Activated CD8-positive, alpha-beta T cell treated with anti-CD3 and anti-CD28 coated beads, Interleukin-2, amount 10 ng/mL, durations not matched to agents 7 days and 5 days (primary cell): ENCODE data around the gene FAM72C. TPM values are rescaled to one million over a fixed set of nuclear protein-coding genes. Genes with fewer than 3 reads are reported as not detected.
"Not testable (repeated sequence)": the region's sequence is repeated elsewhere in the genome, so short reads cannot be mapped to it uniquely, and the experiment has no call there.

Experiments used
- ATAC-seq: fragments of 150-1000 bp; cut with Tn5 transposase; one replicate; pipeline ENCODE4 v1.10.0; 2021; ENCODE audit warnings: moderate library complexity
- CTCF ChIA-PET: fragments of 350-600 bp; sonication (Branson Sonifier 250); formaldehyde crosslinking; loops from one replicate; lab custom pipeline; 2021; ENCODE audit warnings: antibody characterized with exemption; lab: Charles Lee
- POLR2A ChIA-PET: fragments of 350-600 bp; sonication (Branson Sonifier 250); formaldehyde crosslinking; loops from one replicate; lab custom pipeline; 2021; ENCODE audit warnings: antibody characterized with exemption; lab: Charles Lee
- DNase-seq: peaks from one replicate; pipeline ENCODE4 v3.0.0-alpha.2; 2020
- H3K27ac Mint-ChIP-seq: one replicate; pipeline ENCODE4 v1.8.0; 2021; ENCODE audit warnings: mild to moderate bottlenecking, mixed read lengths
- H3K27me3 Mint-ChIP-seq: one replicate; pipeline ENCODE4 v1.8.0; 2021; ENCODE audit warnings: low read depth, mixed read lengths
- H3K36me3 Mint-ChIP-seq: one replicate; pipeline ENCODE4 v1.8.0; 2021; ENCODE audit warnings: low read depth, mixed read lengths
- H3K4me1 Mint-ChIP-seq: one replicate; pipeline ENCODE4 v1.8.0; 2021; ENCODE audit warnings: low read depth, mixed read lengths
- H3K4me3 Mint-ChIP-seq: one replicate; pipeline ENCODE4 v1.8.0; 2021; ENCODE audit warnings: mild to moderate bottlenecking, mixed read lengths
- H3K9me3 Mint-ChIP-seq: one replicate; pipeline ENCODE4 v1.8.0; 2022; ENCODE audit warnings: mixed read lengths; ENCODE audit not compliant: insufficient read depth
- total RNA-seq, 2 experiments: library from RNA; stranded (reverse); gene quantifications; one replicate each; pipeline ENCODE4 v1.2.3, GENCODE V29; 2021

Gene FAM72C
- total RNA-seq, 2 experiments from 2014 or later, result 19.1 to 22.1 TPM

- H3K4me1 Mint-ChIP-seq, H3K36me3 Mint-ChIP-seq, CTCF ChIA-PET, H3K9me3 Mint-ChIP-seq, DNase-seq, POLR2A ChIA-PET, H3K27ac Mint-ChIP-seq, H3K27me3 Mint-ChIP-seq, ATAC-seq, H3K4me3 Mint-ChIP-seq: not testable (repeated sequence)
Measured at GRCh38 chr1:143938922-143939321, 32.9 kb downstream of the FAM72C start.

- H3K27me3 Mint-ChIP-seq, H3K27ac Mint-ChIP-seq, H3K4me1 Mint-ChIP-seq, CTCF ChIA-PET, H3K4me3 Mint-ChIP-seq, H3K9me3 Mint-ChIP-seq, POLR2A ChIA-PET, H3K36me3 Mint-ChIP-seq: not testable (repeated sequence)
- DNase-seq (peak; percentile 61), ATAC-seq (peak; percentile 53)
Measured at GRCh38 chr1:143936457-143937115, 35.2 kb downstream of the FAM72C start.

- H3K27ac Mint-ChIP-seq, H3K9me3 Mint-ChIP-seq, POLR2A ChIA-PET, ATAC-seq, CTCF ChIA-PET, H3K27me3 Mint-ChIP-seq, DNase-seq, H3K4me1 Mint-ChIP-seq, H3K36me3 Mint-ChIP-seq, H3K4me3 Mint-ChIP-seq: not testable (repeated sequence)
Measured at GRCh38 chr1:143919127-143919526, 52.7 kb downstream of the FAM72C start.

GRCh38 chr1:143918552-143918951 lies 53.2 kb downstream of the FAM72C start:
- H3K27ac Mint-ChIP-seq, ATAC-seq, DNase-seq, H3K27me3 Mint-ChIP-seq, H3K4me1 Mint-ChIP-seq, POLR2A ChIA-PET, H3K36me3 Mint-ChIP-seq, H3K4me3 Mint-ChIP-seq, H3K9me3 Mint-ChIP-seq, CTCF ChIA-PET: not testable (repeated sequence)

DNA sequence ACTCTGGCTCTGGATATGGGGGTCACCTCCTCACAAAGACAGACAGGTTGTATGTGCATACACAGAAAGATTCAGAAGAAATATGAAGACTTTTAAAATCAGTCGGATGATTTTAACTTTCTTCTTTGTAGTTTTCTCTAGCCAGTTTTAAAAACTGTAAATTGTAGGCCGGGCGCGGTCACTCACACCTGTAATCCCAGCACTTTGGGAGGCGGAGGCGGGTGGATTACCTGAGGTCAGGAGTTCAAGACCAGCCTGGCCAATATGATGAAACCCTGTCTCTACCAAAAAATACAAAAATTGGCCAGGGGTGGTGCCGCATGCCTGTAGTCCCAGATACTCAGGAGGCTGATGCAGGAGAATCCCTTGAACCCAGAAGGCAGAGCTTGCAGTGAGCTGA lies 58.1 kb downstream of the FAM72C start:
- CTCF ChIA-PET, DNase-seq, H3K36me3 Mint-ChIP-seq, ATAC-seq, H3K27ac Mint-ChIP-seq, POLR2A ChIA-PET, H3K4me1 Mint-ChIP-seq, H3K4me3 Mint-ChIP-seq, H3K9me3 Mint-ChIP-seq, H3K27me3 Mint-ChIP-seq: not testable (repeated sequence)
